A673 (cell line): ENCODE data around the gene SLC3A2.

Source experiments
- EZH2 ChIP-seq: fragments of 200-600 bp; sonication (generic); IDR thresholded peaks from 2 replicates; pipeline ENCODE4 v1.6.1; 2017; ENCODE audit warnings: borderline replicate concordance, low read depth, mild to moderate bottlenecking, mixed read lengths, antibody characterized with exemption, low read length; ENCODE audit not compliant: poor library complexity, severe bottlenecking
- TF ChIP-seq, protein P1 (sequence below): fragments of 300-800, 200-600 bp; sonication (generic); conservative IDR thresholded peaks from 2 replicates; pipeline ENCODE4 v1.5.1; 2017; ENCODE audit warnings: low read depth, mild to moderate bottlenecking, antibody characterized with exemption, low read length, moderate library complexity, mixed read lengths

DNA sequence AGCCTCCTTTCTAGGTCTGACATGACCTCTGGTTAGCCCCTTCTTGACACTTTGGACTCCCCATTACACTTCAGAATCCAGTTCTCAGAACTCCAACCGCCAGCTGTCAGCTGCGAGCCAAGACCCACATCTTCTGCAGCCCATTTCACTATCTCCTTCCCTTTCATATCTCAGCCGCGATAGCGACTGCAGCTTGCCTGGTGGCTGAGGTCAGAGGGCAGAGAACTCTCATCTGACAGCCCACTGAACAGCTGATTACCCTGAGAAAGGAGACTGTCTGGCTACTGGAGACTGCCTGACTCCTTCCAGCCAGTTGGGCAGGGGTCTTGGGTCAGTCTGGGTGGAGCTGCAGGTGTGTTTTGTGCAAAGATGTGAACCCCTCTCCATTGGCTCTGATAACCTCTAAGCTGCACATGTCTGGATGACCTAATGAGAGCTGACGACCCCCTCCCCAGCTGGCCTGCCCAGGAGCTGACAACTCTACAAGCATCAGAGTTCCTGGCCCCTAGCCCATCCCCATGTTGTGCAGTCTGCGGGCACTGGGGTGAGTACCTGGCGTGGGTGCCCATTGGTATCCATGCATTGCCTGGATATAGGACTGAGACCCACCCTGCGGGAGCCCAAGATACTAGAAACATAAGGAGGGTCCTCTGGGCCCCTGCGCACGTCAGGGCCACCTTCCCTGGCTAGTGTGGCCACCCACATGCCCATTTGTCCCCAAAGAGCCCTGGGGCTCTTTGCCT, 39.4 kb downstream of the SLC3A2 start:
- TF ChIP-seq, protein P1, sequence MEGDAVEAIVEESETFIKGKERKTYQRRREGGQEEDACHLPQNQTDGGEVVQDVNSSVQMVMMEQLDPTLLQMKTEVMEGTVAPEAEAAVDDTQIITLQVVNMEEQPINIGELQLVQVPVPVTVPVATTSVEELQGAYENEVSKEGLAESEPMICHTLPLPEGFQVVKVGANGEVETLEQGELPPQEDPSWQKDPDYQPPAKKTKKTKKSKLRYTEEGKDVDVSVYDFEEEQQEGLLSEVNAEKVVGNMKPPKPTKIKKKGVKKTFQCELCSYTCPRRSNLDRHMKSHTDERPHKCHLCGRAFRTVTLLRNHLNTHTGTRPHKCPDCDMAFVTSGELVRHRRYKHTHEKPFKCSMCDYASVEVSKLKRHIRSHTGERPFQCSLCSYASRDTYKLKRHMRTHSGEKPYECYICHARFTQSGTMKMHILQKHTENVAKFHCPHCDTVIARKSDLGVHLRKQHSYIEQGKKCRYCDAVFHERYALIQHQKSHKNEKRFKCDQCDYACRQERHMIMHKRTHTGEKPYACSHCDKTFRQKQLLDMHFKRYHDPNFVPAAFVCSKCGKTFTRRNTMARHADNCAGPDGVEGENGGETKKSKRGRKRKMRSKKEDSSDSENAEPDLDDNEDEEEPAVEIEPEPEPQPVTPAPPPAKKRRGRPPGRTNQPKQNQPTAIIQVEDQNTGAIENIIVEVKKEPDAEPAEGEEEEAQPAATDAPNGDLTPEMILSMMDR = no peak
- TF ChIP-seq EZH2 = no peak
